HL-60 (cell line): Measurements from ENCODE around the gene LEPROT.
A peak's percentile ranks its signal among the peaks of the same experiment; 100 is the strongest.
"Not testable (repeated sequence)": the region's sequence is repeated elsewhere in the genome, so short reads cannot be mapped to it uniquely, and the experiment has no call there.

Experiments
- DNase-seq, 2 experiments: peaks; one replicate each; pipeline ENCODE4 v3.0.0-alpha.2; 2010 to 2020; ENCODE audit warnings: low read depth in 1 of 2, low spot score in 1 of 2
- H3K27ac ChIP-seq: fragments of 250-450 bp; sonication (Bioruptor Pico); replicated peaks from 2 replicates; pipeline ENCODE4 v1.5.1; 2020; ENCODE audit warnings: mild to moderate bottlenecking, moderate library complexity
- H3K27me3 ChIP-seq: fragments of 250-450 bp; sonication (Bioruptor Pico); 2 replicates; pipeline ENCODE4 v1.5.1; 2021; ENCODE audit warnings: mild to moderate bottlenecking, moderate library complexity; ENCODE audit not compliant: insufficient read depth, poor library complexity, severe bottlenecking
- H3K4me3 ChIP-seq: replicated peaks from 2 replicates; pipeline ENCODE4 v1.5.1; 2011; ENCODE audit warnings: mild to moderate bottlenecking, control low read depth, low read length; ENCODE audit not compliant: insufficient read depth
- CTCF ChIP-seq: IDR thresholded peaks from one replicate; pipeline ENCODE4 v1.5.1; 2011; ENCODE audit warnings: low read length, control low read depth, inconsistent platforms; ENCODE audit not compliant: insufficient read depth
- GABPA ChIP-seq: IDR thresholded peaks from 2 replicates; pipeline ENCODE4 v1.6.1; 2012; ENCODE audit warnings: low read depth
- POLR2AphosphoS5 ChIP-seq: IDR thresholded peaks from 2 replicates; pipeline ENCODE4 v1.6.1; 2012; ENCODE audit warnings: low read depth
- REST ChIP-seq: IDR thresholded peaks from 2 replicates; pipeline ENCODE4 v1.6.1; 2012; ENCODE audit warnings: low read depth; ENCODE audit not compliant: insufficient replicate concordance
- SPI1 ChIP-seq: IDR thresholded peaks from 2 replicates; pipeline ENCODE4 v1.6.1; 2012; ENCODE audit warnings: low read depth, mild to moderate bottlenecking, borderline replicate concordance

The LEPROT gene

GRCh38 chr1:65458730-65459396 lies 38.4 kb downstream of the LEPROT start:
- TF ChIP-seq CTCF, result no peak
- H3K27me3 ChIP-seq, result no peaks in the 10 kb centered on the region
- no peak overlapping the region for H3K4me3 ChIP-seq
- no peak overlapping the region for H3K27ac ChIP-seq
- no peak for DNase-seq

GRCh38 chr1:65459397-65459768 lies 38.9 kb downstream of the LEPROT start:
- TF ChIP-seq SPI1, result peak; percentile 89
- peak; percentile 55 for TF ChIP-seq CTCF
- TF ChIP-seq REST, result no peak
- Histone ChIP-seq H3K27me3 (no peaks in the 10 kb centered on the region), H3K27ac (no peak overlapping the region), H3K4me3 (no peak overlapping the region)
- peak in 1 of 2 experiments; percentile 33 for DNase-seq

GRCh38 chr1:65465837-65466236 lies 45.4 kb downstream of the LEPROT start:
- H3K4me3 ChIP-seq, H3K27ac ChIP-seq, DNase-seq, H3K27me3 ChIP-seq: not testable (repeated sequence)

GRCh38 chr1:65467536-65467935 lies 47.1 kb downstream of the LEPROT start:
- TF ChIP-seq CTCF (no peak), POLR2AphosphoS5 (no peak), REST (no peak), GABPA (no peak), SPI1 (no peak)
- H3K4me3 ChIP-seq, result no peak overlapping the region
- H3K27ac ChIP-seq, result no peak overlapping the region
- H3K27me3 ChIP-seq, result peaks cover 2% of the 10 kb centered on the region
- no peak for DNase-seq
